Skin epidermis (tissue), 12 donors: ENCODE data around the gene FHOD3.
A peak's percentile ranks its signal among the peaks of the same experiment; 100 is the strongest.

ENCODE experiments used
- H3K27ac ChIP-seq, 21 experiments: fragments of 200-600 bp; sonication (generic) in 11 of 21; one replicate each; pipeline ENCODE4 v1.5.0; 2020; ENCODE audit warnings: mild to moderate bottlenecking in 3 of 21, inconsistent platforms in 2 of 21, moderate library complexity in 2 of 21
- H3K4me3 ChIP-seq, 7 experiments: fragments of 200-600 bp; sonication (generic) in 2 of 7; one replicate each; pipeline ENCODE4 v1.5.0; 2020; ENCODE audit warnings: inconsistent platforms in 2 of 7, mild to moderate bottlenecking in 2 of 7, moderate library complexity in 1 of 7

The FHOD3 gene

DNA sequence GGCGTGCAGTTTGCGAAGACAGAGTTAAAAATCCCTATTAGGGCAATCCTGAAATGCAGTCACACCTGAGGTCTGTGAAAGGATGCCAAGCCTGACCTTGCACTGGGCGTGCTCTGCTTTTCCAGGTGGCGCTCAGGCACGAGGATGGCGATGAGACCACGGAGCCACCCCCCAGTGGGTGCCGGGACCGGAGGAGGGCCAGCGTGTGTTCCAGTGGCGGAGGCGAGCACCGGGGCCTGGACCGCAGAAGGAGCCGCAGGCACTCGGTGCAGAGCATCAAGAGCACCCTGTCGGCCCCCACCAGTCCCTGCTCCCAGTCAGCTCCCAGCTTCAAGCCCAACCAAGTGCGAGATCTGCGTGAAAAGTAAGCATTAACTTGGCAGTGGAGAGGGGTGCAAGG lies 327.9 kb downstream of the FHOD3 start:
- no peak overlapping the region for H3K27ac ChIP-seq
- H3K4me3 ChIP-seq = no peak overlapping the region

DNA sequence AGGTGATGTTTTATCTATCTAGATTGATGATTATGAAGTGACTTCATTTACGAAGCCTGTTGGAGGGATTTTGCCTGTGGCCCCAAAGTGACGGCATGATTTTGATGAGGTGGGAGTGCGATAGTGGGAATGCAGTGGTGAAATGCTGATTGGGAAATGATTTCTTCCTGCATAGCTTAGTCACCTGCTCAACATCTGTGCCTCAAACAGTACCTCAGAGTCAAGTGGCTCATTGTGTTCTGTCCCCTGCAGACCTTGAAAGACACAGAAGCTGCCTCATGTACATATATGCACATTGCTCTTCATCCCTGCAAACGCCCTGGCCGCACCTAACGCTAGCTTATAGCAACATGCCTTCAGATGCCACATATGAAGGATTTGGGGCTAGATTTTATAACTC lies 330.1 kb downstream of the FHOD3 start:
- H3K27ac ChIP-seq = peak overlapping the region in 4 of 21 experiments; percentile 22 to 68 (median 50)
- no peak overlapping the region for H3K4me3 ChIP-seq

DNA sequence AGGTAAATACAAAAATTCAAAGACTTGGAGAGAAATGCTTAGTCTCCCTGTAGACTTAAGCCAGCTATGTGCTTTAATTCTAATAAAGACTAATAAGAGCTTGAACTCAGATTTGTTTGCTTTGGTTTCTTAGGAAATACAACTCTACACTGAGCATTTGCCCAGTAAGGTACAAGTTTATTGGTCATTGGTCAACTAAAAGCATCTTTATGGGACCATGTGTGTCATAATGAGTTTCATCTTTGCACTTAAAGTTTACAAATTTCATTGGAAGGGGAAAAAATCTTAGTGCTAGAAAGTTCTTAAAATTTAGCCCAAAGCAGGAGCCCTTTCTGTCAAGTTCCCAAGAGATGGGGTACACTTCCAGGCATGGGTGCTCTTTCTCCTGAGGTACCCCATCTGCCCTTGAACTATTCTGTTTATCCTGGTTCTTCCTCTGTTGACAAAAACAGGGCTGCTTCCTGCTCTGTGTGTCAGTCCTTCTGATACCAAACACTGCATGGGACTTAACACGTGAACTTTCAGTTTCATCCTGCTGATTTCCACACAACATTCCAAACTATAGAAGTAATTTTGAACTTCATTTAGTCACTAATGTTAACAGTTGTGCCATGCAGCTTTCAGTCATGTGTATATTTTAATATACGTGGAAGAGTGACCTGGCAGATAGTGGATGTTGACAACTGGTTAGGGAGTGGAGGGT lies 331.1 kb downstream of the FHOD3 start:
- Histone ChIP-seq H3K27ac (peak overlapping the region in 13 of 21 experiments; percentile 18 to 68 (median 36)), H3K4me3 (no peak overlapping the region)

DNA sequence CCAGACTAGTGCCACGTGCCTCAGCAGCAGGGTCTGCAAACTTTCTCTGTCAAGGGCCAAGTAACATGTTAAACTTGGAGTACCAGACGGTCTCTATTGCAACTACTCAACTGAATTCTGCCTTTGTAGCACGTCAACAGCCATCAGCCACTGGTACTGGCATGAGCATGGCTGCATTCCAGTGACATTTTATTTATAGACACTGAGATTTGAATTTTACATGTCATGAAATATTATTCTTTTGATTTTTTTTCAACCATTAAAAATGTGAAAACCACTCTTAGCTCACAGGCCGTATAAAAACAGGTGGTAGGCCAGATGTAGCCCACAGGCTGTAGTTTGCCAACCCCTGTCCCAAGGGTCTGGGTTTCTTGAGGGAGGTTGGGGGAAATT lies 331.6 kb downstream of the FHOD3 start:
- peak overlapping the region in 15 of 21 experiments; percentile 2 to 68 (median 29) for H3K27ac ChIP-seq

DNA sequence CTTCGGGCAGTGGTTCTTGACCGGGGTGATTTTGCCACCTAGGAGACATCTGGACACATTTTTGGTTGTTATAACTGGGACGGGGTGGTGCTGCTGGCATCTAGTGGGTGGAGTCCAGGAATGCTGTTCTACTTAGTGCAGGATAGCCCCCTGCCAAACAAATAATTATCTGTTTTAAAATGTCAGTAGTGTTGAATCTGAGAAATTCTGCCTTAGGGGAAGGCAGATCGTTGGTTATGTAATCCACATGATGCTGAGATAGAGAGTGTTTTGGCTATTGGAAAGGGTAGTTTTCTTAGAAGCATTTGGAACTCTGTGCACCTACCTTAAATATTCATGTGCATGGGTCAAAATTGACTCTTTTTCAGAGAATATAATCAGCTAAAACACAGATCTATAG lies 332.3 kb downstream of the FHOD3 start:
- Histone ChIP-seq H3K27ac (peak overlapping the region in 9 of 21 experiments; percentile 22 to 68 (median 33)), H3K4me3 (no peak overlapping the region)

More for the DNA sequence above, 331.6 kb downstream of the FHOD3 start:
- no peak overlapping the region for H3K4me3 ChIP-seq

DNA sequence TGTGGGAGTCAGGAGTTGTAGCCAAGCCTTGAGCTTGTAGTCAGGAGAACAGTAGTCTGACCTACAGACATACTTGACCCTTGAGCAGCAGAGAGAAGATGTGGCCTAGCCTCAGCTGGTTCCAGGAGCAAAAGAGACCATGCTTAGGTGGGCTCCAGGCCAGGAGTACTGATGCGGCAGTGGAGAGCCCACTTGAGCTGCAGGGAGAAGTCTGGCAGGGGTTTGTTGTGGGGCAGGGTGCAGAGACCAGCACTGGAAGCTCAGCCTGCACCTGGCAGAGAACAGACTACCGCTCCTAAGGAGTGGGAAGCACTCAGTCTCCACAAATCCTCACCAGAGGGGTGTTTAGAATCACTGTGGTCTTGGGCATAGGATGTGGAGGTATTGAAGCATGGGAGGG lies 333.4 kb downstream of the FHOD3 start:
- Histone ChIP-seq H3K4me3 (no peak overlapping the region), H3K27ac (no peak overlapping the region)

DNA sequence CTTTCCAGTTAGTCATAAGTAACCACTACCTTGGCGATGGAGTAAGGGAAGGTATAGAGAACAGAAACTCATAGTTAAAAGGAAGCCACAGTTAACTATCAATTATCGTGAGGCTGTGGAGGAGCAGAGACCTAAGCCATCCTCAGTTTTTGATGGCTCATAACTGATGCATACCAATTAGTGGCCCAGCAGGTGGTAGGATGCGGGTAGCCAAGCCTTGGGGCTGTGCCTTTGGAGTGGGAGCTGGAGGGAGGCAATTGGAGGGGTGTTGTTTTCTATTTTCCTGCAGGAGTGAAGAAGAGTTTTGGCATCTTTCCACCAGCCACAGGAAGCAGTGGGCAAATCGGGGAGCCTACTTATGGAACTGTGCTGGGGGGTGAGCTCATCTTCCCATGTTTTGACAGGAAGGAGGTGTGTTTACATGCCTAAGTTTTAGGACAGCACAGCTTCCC lies 336.5 kb downstream of the FHOD3 start:
- no peak overlapping the region for H3K4me3 ChIP-seq
- peak overlapping the region in 2 of 21 experiments; percentile 22 to 36 for H3K27ac ChIP-seq

DNA sequence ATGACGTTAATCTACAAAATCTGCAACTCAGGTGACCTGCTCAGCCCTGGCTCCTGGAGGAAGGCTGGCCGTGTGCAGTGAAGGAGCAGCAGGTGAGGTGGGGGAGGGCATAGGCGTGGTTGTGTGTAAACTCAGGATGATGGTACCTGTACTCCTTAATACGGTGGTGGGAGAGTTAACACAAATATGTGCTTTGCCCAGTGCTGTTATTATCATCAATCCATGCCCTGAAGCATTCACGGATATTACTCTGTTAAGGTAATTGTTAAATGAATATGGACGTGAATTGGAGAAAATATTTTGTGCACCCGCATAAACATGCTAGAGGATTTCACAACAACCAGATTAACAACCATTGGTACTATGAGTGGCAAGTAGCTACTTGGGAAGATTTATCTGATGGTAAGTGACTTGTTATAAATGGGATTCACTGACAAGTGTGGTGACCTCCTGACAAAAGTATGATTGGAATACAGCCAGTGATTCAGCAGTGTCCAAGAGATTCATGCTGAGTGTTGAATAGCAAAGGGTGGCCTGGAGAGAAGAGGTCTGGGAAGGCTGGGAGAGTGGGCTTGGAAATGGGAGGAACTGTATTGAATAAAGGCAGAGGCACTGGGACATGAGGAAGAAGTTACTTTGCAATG lies 337.2 kb downstream of the FHOD3 start:
- peak overlapping the region in 4 of 21 experiments; percentile 19 to 46 (median 29) for H3K27ac ChIP-seq
- H3K4me3 ChIP-seq = no peak overlapping the region

DNA sequence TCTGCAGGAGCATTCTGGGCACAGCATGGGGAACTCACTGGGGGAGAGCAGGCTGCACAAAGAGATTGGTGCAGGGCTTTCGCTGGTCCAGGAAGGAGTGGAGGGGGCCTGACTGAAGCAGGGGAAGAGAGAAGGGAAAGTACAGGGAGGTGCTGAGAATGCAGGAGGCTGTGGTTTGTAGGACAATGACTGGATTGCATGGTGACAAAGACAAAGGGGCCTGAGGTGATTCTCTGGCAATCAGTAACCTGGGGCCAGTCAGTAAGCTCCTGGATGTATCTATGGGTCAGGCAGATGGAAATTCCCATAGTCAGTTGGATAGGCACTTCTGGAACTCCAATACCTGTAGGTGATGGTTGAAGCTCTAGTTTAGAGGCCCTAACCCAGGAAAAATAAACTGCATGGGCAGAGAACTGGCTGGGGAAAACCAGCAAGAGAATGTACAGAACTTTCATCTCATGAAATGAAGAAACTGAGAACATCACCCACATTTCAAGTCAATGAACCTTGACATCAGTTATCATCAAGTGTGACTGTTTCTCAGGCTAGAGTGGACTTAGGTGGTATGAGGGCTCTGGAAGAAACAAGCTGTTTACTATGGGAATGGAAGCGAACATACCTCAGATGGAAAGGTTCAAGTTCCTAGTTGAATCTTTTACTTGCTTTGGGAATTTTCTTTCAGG lies 338.0 kb downstream of the FHOD3 start:
- Histone ChIP-seq H3K4me3 (no peak overlapping the region), H3K27ac (peak overlapping the region in 2 of 21 experiments; percentile 46 to 61)

DNA sequence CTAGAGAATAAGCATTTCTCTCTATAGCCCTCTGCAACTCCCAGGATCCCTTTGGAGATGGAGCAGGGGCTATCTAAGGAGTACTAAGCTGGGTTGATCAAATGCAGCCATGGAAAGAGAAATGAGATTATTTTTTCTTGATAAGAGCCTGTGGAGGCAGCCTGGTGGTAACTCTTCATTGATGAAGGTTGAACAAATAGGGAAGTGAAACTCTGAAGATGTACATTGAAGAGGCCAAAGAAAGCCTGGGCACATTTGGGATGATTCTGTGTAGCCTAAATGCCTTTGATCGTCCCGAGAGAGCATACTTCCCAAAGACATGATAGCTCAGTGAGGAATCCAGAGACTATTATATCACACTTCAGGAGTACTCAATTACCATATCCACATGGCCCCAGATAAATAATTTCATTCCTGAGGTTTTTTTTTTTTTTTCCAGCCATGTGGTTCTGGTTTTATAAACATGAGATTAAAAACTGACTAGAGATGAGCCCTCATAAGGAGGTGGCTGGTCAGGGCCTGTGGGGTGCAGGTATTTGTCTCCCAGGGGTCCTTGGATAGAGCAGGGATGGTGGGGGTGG lies 338.8 kb downstream of the FHOD3 start:
- H3K4me3 ChIP-seq = no peak overlapping the region
- peak overlapping the region in 2 of 21 experiments; percentile 33 to 61 for H3K27ac ChIP-seq

DNA sequence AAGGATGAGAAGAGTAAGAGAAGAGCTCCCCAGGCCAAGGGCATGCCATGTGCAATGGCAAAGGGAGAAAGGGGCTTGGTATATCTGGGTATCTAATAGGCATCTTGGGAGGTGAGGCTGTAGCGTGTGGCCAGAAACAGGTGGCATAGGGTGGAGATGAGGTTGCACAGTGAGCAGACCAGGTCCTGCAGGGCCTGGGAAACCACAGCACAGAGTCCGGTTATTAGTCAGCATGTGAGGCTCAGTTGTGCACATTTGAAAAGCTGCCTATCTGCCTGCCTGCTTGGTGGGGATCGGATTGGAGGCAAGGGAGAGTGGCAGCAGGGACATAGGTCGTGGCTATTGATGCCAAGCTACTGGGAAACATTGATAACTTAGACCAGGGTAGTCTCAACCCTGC lies 340.7 kb downstream of the FHOD3 start:
- no peak overlapping the region for H3K4me3 ChIP-seq
- no peak overlapping the region for H3K27ac ChIP-seq

DNA sequence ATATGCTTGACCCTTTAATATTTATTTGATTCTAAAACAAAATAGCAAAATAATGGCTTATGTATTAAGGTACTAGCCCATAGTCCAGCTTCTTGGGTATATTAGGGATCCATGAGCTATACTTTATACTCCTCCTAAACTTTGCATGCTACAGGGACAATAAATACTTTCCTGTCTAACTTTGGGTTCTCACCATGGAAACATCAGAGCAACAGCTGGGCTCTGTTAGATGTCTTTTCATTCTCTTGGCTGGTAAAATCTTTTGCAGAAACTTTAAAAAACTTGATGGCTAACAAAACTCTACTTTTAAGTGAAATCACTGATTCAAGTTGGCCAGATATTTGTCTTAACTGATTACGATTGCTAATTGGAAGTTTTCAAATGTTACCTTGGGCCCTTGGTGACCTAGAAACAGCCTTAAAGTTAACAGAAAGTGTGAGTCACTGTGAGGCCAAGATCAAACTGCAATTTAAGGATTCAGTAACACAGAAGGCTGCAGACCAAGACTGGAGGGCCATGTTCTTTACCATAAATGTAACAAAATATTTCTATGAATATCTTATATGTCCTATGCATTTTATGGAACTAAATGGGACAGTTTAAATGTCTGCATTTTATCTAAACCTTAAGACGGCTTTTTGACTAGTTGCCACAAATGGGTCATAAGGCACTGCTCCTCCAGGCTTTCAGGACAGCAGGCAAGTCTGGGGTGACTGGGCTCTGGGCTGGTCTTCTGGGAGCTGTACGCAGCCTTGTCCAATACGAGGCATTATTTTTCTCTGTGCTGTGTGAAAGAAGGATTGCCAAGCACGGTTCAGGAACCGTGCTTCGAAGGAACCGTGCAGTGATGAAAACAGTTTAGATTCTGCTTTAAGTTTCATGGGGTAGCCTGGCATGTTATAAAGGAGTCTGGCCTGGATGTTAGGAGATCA lies 342.8 kb downstream of the FHOD3 start:
- no peak overlapping the region for H3K27ac ChIP-seq
- no peak overlapping the region for H3K4me3 ChIP-seq

DNA sequence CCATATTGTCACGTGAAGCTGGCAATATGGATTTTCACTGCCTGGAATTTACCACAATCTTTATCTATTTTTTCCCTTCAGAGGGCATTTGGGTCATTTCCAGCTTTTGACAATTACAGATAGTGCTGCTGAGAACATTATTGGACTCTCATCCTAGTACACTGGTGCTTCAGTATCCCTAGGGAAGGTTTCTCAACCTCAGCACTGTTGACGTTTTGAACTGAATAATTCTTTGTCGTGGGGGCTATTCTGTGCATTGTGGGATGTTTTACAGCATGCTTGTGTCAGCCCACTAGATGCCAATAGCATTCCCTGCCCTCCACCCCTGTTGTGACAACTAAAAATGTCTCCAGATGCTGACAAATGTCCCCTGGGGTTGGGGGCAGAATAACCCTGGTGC lies 345.5 kb downstream of the FHOD3 start:
- Histone ChIP-seq H3K4me3 (no peak overlapping the region), H3K27ac (no peak overlapping the region)

DNA sequence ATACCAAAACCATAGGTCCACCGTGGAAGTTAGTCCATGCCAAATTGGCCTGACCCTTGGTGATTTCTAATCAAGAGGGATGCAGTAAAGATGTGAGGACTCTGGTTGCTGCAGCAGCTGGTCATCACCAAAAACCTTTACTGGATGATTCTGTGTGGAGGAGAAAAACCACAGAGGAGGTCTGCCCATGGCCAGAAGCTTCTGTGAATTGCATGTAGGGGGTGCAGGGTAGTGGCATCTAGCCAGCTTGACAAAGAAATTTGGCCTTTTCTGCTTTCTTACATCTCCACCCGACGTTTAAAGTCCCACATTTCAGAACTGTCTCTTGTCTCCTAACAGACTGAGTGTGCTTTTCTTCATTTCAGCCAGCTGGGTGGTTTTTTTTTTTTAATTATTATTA lies 351.3 kb downstream of the FHOD3 start:
- Histone ChIP-seq H3K4me3 (no peak overlapping the region), H3K27ac (no peak overlapping the region)

DNA sequence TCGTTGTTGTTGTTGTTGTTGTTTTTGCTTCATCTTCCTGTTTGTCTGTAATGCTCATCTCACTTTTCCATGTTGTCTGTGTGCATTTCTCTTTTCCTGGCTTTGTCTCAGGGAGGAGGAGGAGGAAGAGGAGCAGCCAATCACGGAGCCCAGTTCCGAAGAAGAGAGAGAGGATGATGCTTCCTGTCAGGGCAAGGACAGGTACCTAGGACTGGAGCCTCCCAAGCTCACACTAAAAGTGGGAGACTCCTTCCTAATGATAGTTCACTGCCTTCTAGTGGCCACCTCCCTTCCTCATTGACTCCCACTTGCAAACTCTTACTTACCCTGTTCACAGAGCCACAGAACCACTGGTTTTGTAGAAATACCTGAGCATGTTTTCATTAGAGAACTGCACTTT lies 351.7 kb downstream of the FHOD3 start:
- H3K4me3 ChIP-seq = no peak overlapping the region
- no peak overlapping the region for H3K27ac ChIP-seq

DNA sequence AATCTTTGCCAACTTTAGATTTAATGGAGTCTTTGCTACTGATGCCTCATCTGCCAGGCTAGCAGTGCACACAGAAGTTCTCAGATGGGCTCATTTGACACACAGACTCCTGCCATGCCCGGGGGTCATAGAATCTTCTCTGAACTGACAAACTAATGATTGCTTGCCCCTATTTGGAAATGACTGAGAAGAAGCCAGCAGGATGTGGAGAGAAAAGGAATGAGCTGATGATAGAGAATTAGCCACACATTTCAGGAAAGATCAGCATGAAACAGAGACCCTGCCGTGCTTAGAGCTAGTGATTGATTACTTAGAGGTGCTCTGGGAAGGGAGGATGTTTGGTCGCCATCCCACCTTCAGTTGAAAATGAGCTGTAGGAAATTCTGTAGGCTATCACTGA lies 352.8 kb downstream of the FHOD3 start:
- H3K27ac ChIP-seq = peak overlapping the region in 1 of 21 experiments; percentile 55
- H3K4me3 ChIP-seq = no peak overlapping the region

DNA sequence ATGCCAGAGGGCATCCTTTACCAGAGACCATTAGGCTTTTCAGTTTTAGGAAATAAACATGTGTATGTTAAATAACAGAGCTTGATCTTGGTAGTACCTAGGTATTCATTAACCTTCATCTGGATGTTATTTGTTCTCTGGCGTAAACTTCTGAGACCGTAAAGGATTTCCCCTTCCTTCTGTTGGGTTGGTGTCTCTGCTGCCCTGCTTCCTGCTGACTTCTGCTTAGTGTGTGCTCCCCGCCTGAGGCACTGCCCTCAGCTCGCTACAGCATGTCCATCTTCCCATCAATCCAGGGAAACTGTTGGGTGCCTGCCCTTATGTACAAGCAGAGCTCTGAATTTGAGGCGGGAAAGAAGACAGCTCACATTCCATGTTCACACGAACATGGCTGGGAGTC lies 353.4 kb downstream of the FHOD3 start:
- Histone ChIP-seq H3K27ac (peak overlapping the region in 1 of 21 experiments; percentile 55), H3K4me3 (no peak overlapping the region)

DNA sequence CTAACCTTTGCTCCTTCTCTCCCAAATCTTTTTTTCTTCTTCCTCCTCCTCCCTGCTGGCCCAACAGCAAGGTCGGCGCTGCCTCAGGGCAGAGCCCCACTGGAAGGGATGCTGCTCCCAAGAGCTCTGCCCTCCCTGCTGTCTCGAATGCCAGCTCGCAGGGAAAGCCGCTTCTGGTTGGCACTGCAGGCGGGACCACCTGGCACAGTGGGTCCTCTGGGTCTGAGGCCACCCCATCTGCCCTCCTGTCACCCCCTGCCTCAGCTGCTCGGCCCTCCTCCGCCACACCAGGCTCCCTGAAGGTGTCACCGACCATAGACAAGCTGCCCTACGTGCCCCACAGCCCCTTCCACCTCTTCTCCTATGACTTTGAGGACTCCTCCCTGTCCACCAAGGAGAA lies 355.0 kb downstream of the FHOD3 start:
- Histone ChIP-seq H3K27ac (peak overlapping the region in 1 of 21 experiments; percentile 33), H3K4me3 (no peak overlapping the region)

DNA sequence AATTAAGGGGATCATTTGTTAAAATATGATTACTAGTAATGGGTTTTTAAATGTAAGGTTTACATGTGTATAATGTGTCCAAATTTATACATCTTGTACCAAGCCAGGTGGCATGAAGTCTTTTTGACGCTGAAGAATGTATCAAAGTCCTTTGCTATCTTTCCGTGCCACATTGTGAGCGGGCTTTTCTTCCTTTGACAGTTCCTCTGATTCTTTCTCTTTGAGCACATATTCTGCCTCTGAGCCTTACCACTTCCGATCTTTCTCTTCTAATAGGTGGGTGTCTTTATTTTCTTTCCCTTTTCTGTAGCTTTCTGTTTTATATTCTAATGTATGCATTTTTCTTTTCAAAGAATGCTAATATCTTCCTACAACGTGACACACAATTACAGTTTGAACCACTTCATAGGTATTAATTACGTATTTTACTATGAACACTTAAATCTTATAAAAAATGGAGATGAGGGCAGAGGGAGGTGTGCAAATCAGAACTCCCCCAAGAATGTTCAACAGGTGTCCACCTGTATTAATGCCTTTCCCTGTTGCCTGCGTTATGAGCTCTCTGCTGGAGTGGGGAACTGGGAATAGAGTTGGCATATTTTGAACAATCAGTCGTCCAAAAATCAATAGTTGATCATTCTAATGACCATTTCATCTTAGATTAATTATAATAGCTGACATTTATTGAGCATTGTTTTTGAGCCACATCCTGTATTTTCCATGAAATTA lies 355.8 kb downstream of the FHOD3 start:
- no peak overlapping the region for H3K27ac ChIP-seq
- no peak overlapping the region for H3K4me3 ChIP-seq
